K562 (cell line): ENCODE results near the gene GET3. TPM values are rescaled to one million over a fixed set of nuclear protein-coding genes. Genes with fewer than 3 reads are reported as not detected.

Experiments used
- CEBPZ ChIP-seq: fragments of 150-350 bp; IDR thresholded peaks from 2 replicates; pipeline ENCODE4 v1.6.1; 2014; ENCODE audit warnings: low read depth, mild to moderate bottlenecking, low read length, borderline replicate concordance
- CLOCK ChIP-seq: fragments of 250-450 bp; sonication (Bioruptor Pico); IDR thresholded peaks from 2 replicates; pipeline ENCODE4 v1.4.0; 2020; ENCODE audit warnings: mild to moderate bottlenecking, moderate library complexity, borderline replicate concordance
- L3MBTL2 ChIP-seq: fragments of 450-650 bp; IDR thresholded peaks from 2 replicates; pipeline ENCODE4 v1.6.1; 2016; ENCODE audit warnings: mild to moderate bottlenecking, moderate library complexity
- MIER1 ChIP-seq: fragments of 450-650 bp; IDR thresholded peaks from 2 replicates; pipeline ENCODE4 v1.6.1; 2016; ENCODE audit warnings: antibody characterized with exemption, mild to moderate bottlenecking, low read depth
- NONO ChIP-seq, 2 experiments: fragments of 200-400 bp in 1 of 2; fragments of 450-650 bp in 1 of 2; formaldehyde crosslinking in 1 of 2; IDR thresholded peaks; 2 replicates each; pipeline ENCODE4 v1.6.1; 2017; ENCODE audit warnings: low read depth in 2 of 2, mild to moderate bottlenecking in 2 of 2, moderate library complexity in 2 of 2, low read length in 1 of 2
- POLR3G ChIP-seq: IDR thresholded peaks from 2 replicates; pipeline ENCODE4 v1.6.1; 2011; ENCODE audit not compliant: insufficient read length, insufficient replicate concordance; ENCODE audit errors: extremely low read depth
- SMARCA4 ChIP-seq: fragments of 450-650 bp; IDR thresholded peaks from 2 replicates; pipeline ENCODE4 v1.6.1; 2016
- SPI1 ChIP-seq: IDR thresholded peaks from 2 replicates; pipeline ENCODE4 v1.6.1; 2011; ENCODE audit warnings: low read depth, low read length, control low read depth, borderline replicate concordance
- TAF1 ChIP-seq: IDR thresholded peaks from 2 replicates; pipeline ENCODE4 v1.6.1; 2011; ENCODE audit warnings: mild to moderate bottlenecking, low read length, moderate library complexity; ENCODE audit not compliant: insufficient read depth, control insufficient read depth, severe bottlenecking; ENCODE audit errors: extremely low read depth
- ZNF12 ChIP-seq: sonication (generic); formaldehyde crosslinking; IDR thresholded peaks from 2 replicates; pipeline ENCODE4 v1.4.0; 2020; ENCODE audit warnings: mild to moderate bottlenecking, missing genetic modification reagents
- ZNF699 ChIP-seq: fragments of 250-450 bp; sonication (Bioruptor Pico); IDR thresholded peaks from 2 replicates; pipeline ENCODE4 v1.8.0; 2021; ENCODE audit warnings: mild to moderate bottlenecking, moderate library complexity; ENCODE audit not compliant: insufficient replicate concordance
- polyA plus RNA-seq, 8 experiments: library from polyadenylated mRNA; depleted of rRNA in 4 of 8; stranded (reverse) in 5 of 8; unstranded in 3 of 8; fragments of >200 nt; fragmentation: Nextera tagmentation in 2 of 8; fragmentation: Illumina TruSeq in 1 of 8; extraction: Ambion mirVana in 2 of 8; extraction: Trizol in 1 of 8; gene quantifications; 2 replicates each; pipeline versions ENCODE4 v1.2.1 to v1.2.3, GENCODE V29; 2011 to 2014; ENCODE audit warnings: inconsistent platforms in 1 of 8, missing spikeins in 1 of 8
- total RNA-seq, 7 experiments: library from RNA; depleted of rRNA in 6 of 7; stranded (reverse); fragments of >200 nt in 6 of 7; fragmentation: Illumina TruSeq in 2 of 7; extraction: Trizol in 2 of 7; gene quantifications; 2 replicates each; pipeline versions ENCODE4 v1.2.1 to v1.2.3, GENCODE V29; 2011 to 2021; ENCODE audit warnings: low replicate concordance in 1 of 7
- TF ChIP-seq, protein P1 (sequence below): sonication (generic); formaldehyde crosslinking; IDR thresholded peaks from 2 replicates; pipeline ENCODE4 v1.4.0; 2020; ENCODE audit warnings: mild to moderate bottlenecking, missing genetic modification reagents
- TF ChIP-seq, protein P2 (sequence below): fragments of 250-450 bp; sonication (Bioruptor Pico); IDR thresholded peaks from 2 replicates; pipeline ENCODE4 v1.9.0; 2021; ENCODE audit warnings: mild to moderate bottlenecking, inconsistent platforms
- TF ChIP-seq, protein P3 (sequence below): sonication (generic); formaldehyde crosslinking; IDR thresholded peaks from 2 replicates; pipeline ENCODE4 v1.8.0; 2022; ENCODE audit warnings: mild to moderate bottlenecking, missing genetic modification reagents

Gene GET3
- total and polyA plus RNA-seq, 9 of the 15 experiments (the other 6 are each of a cell fraction or from before 2014, with no cell fraction given), result 8.3 to 83.5 (median 51.8) TPM

DNA sequence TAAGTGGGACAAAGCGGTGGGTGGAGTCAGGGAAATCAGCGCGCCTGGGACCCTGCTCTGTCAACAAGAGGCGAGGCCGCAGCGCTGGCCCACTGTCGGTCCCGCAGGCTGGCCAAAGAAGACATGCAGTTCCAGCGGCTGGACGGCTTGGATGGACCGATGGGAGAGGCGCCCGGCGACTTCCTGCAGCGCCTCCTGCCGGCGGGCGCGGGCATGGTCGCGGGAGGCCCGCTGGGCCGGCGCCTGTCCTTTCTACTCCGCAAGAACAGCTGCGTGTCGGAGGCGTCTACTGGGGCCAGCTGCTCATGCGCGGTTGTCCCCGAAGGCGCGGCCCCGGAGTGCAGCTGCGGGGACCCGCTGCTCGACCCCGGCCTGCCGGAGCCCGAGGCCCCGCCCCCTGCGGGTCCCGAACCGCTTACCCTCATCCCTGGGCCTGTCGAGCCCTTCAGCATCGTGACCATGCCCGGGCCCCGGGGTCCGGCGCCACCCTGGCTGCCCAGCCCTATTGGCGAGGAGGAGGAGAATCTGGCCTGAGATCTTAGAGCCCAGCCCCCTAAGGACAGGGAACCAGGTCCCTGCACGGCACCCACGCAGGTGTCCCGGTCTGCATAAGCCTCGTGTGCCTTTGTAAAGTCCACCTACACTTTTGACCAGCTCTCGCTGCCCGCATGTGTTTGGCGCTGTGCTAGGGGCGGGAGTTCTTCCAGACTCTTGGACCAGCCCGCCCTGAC, 20.4 kb downstream of the GET3 start (continued):
- no peak for TF ChIP-seq CEBPZ
- no peak for TF ChIP-seq MIER1
- TF ChIP-seq TAF1, result no peak
- no peak for TF ChIP-seq ZNF699 (CRISPR knock-in tag)
- TF ChIP-seq CLOCK (CRISPR knock-in tag), result no peak
- TF ChIP-seq SPI1, result no peak
- TF ChIP-seq, protein P1, sequence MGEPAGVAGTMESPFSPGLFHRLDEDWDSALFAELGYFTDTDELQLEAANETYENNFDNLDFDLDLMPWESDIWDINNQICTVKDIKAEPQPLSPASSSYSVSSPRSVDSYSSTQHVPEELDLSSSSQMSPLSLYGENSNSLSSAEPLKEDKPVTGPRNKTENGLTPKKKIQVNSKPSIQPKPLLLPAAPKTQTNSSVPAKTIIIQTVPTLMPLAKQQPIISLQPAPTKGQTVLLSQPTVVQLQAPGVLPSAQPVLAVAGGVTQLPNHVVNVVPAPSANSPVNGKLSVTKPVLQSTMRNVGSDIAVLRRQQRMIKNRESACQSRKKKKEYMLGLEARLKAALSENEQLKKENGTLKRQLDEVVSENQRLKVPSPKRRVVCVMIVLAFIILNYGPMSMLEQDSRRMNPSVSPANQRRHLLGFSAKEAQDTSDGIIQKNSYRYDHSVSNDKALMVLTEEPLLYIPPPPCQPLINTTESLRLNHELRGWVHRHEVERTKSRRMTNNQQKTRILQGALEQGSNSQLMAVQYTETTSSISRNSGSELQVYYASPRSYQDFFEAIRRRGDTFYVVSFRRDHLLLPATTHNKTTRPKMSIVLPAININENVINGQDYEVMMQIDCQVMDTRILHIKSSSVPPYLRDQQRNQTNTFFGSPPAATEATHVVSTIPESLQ, result no peak
- no peak for TF ChIP-seq ZNF12 (CRISPR knock-in tag)
- TF ChIP-seq SMARCA4, result no peak
- peak; percentile 59 for TF ChIP-seq L3MBTL2
- TF ChIP-seq NONO (IDR thresholded peaks at IDR 0.05; ENCODE audit: low read depth in 2 of 2, low read length in 1 of 2), result peak in 1 of 2 experiments; percentile 61; a peak in 1 of 4 replicates
- TF ChIP-seq, protein P2, sequence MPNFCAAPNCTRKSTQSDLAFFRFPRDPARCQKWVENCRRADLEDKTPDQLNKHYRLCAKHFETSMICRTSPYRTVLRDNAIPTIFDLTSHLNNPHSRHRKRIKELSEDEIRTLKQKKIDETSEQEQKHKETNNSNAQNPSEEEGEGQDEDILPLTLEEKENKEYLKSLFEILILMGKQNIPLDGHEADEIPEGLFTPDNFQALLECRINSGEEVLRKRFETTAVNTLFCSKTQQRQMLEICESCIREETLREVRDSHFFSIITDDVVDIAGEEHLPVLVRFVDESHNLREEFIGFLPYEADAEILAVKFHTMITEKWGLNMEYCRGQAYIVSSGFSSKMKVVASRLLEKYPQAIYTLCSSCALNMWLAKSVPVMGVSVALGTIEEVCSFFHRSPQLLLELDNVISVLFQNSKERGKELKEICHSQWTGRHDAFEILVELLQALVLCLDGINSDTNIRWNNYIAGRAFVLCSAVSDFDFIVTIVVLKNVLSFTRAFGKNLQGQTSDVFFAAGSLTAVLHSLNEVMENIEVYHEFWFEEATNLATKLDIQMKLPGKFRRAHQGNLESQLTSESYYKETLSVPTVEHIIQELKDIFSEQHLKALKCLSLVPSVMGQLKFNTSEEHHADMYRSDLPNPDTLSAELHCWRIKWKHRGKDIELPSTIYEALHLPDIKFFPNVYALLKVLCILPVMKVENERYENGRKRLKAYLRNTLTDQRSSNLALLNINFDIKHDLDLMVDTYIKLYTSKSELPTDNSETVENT (CRISPR knock-in tag), result no peak
- TF ChIP-seq, protein P3, sequence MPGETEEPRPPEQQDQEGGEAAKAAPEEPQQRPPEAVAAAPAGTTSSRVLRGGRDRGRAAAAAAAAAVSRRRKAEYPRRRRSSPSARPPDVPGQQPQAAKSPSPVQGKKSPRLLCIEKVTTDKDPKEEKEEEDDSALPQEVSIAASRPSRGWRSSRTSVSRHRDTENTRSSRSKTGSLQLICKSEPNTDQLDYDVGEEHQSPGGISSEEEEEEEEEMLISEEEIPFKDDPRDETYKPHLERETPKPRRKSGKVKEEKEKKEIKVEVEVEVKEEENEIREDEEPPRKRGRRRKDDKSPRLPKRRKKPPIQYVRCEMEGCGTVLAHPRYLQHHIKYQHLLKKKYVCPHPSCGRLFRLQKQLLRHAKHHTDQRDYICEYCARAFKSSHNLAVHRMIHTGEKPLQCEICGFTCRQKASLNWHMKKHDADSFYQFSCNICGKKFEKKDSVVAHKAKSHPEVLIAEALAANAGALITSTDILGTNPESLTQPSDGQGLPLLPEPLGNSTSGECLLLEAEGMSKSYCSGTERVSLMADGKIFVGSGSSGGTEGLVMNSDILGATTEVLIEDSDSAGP (CRISPR knock-in tag), result no peak
- no peak for TF ChIP-seq POLR3G
